PFSK-1 (cell line): ENCODE data around the gene ROBO2.

ENCODE experiments used
- FOXP2 ChIP-seq: optimal IDR thresholded peaks from 2 replicates; pipeline ENCODE3; 2011; ENCODE audit warnings: borderline replicate concordance, control low read depth, inconsistent platforms; ENCODE audit not compliant: insufficient read depth; ENCODE audit errors: extremely low read length, extremely low read depth
- POLR2AphosphoS5 ChIP-seq: IDR thresholded peaks from 2 replicates; pipeline ENCODE4 v1.6.1; 2012; ENCODE audit warnings: low read depth, mild to moderate bottlenecking, control low read depth, low read length, moderate library complexity
- REST ChIP-seq, 2 experiments: IDR thresholded peaks; 2 replicates each; pipeline versions ENCODE4 v1.6.1 to v1.8.0; 2011 to 2012; ENCODE audit warnings: low read depth in 2 of 2, low read length in 2 of 2, control low read depth in 1 of 2, inconsistent platforms in 1 of 2, mild to moderate bottlenecking in 1 of 2, moderate library complexity in 1 of 2; ENCODE audit not compliant: insufficient read depth in 1 of 2
- SIN3A ChIP-seq: IDR thresholded peaks from 2 replicates; pipeline ENCODE4 v1.6.1; 2012; ENCODE audit warnings: mild to moderate bottlenecking, low read length, moderate library complexity, borderline replicate concordance; ENCODE audit not compliant: insufficient read depth
- TAF1 ChIP-seq: IDR thresholded peaks from 2 replicates; pipeline ENCODE4 v1.6.1; 2012; ENCODE audit warnings: low read length, control low read depth, borderline replicate concordance; ENCODE audit not compliant: insufficient read depth

ROBO2 gene

GRCh38 chr3:77068808-77069207, 28.9 kb downstream of the ROBO2 start:
- no peak for TF ChIP-seq TAF1
- TF ChIP-seq FOXP2 = no peak
- no peak for TF ChIP-seq SIN3A
- no peak for TF ChIP-seq POLR2AphosphoS5
- TF ChIP-seq REST (IDR thresholded peaks at IDR 0.05; ENCODE audit: insufficient read depth in 1 of 2, low read depth in 2 of 2, low read length in 2 of 2) = no peak

- TF ChIP-seq FOXP2 (no peak), REST (IDR thresholded peaks at IDR 0.05; ENCODE audit: insufficient read depth in 1 of 2, low read depth in 2 of 2, low read length in 2 of 2) (no peak), POLR2AphosphoS5 (no peak), SIN3A (no peak), TAF1 (no peak)
Measured at GRCh38 chr3:77071364-77071763, 31.5 kb downstream of the ROBO2 start.

- TF ChIP-seq POLR2AphosphoS5 (no peak), FOXP2 (no peak), TAF1 (no peak), SIN3A (no peak), REST (IDR thresholded peaks at IDR 0.05; ENCODE audit: insufficient read depth in 1 of 2, low read depth in 2 of 2, low read length in 2 of 2) (no peak)
Measured at GRCh38 chr3:77071809-77072208, 31.9 kb downstream of the ROBO2 start.

GRCh38 chr3:77072232-77072631, 32.3 kb downstream of the ROBO2 start:
- TF ChIP-seq FOXP2 (no peak), SIN3A (no peak), POLR2AphosphoS5 (no peak)

- TF ChIP-seq FOXP2 = no peak
Measured at GRCh38 chr3:77078279-77078678, 38.4 kb downstream of the ROBO2 start.

- TF ChIP-seq REST (IDR thresholded peaks at IDR 0.05; ENCODE audit: insufficient read depth in 1 of 2, low read depth in 2 of 2, low read length in 2 of 2) (no peak), SIN3A (no peak), TAF1 (no peak), FOXP2 (no peak), POLR2AphosphoS5 (no peak)
Measured at GRCh38 chr3:77079988-77080610, 40.2 kb downstream of the ROBO2 start.
